IMR-90 (cell line): ENCODE data around the gene SETD2. TPM values are rescaled to one million over a fixed set of nuclear protein-coding genes. Genes with fewer than 3 reads are reported as not detected.

ENCODE experiments used
- ATAC-seq: fragments of 200-7000 bp; cut with Tn5 transposase; 2 replicates; pipeline ENCODE4 v1.9.1; 2020; ENCODE audit warnings: low read depth, mild to moderate bottlenecking, moderate library complexity
- BruUV-seq: library from RNA; stranded (reverse); fragments of 400-500 nt; replicated peaks from 2 replicates; lab custom pipeline; 2021; lab: Mats Ljungman, UMichigan
- CTCF ChIA-PET: fragments of 300-600 bp; formaldehyde crosslinking; extraction: SDS; loops from one replicate; lab custom pipeline; 2021; ENCODE audit warnings: antibody characterized with exemption; lab: Yijun Ruan, JAX
- POLR2A ChIA-PET: fragments of 300-600 bp; sonication (Branson Sonifier 250); formaldehyde crosslinking; loops from one replicate; lab custom pipeline; 2022; ENCODE audit warnings: antibody characterized with exemption; ENCODE audit not compliant: unreplicated experiment; lab: Charles Lee
- DNase-seq: peaks from one replicate; pipeline ENCODE4 v3.0.0; 2013
- H2AFZ ChIP-seq: replicated peaks from 2 replicates; pipeline ENCODE3; 2013; ENCODE audit warnings: low read length, mild to moderate bottlenecking; ENCODE audit not compliant: poor library complexity
- H2AK5ac ChIP-seq: 2 replicates; pipeline ENCODE4 v1.6.1; 2013; ENCODE audit warnings: low read depth, low read length, inconsistent platforms
- H2AK9ac ChIP-seq: replicated peaks from 2 replicates; pipeline ENCODE3; 2013; ENCODE audit warnings: mild to moderate bottlenecking, low read depth, low read length, moderate library complexity; ENCODE audit not compliant: poor library complexity
- H2BK120ac ChIP-seq: 2 replicates; pipeline ENCODE4 v1.6.1; 2013; ENCODE audit warnings: low read depth, low read length, inconsistent platforms
- H2BK15ac ChIP-seq: 3 replicates; pipeline ENCODE4 v1.6.1; 2013; ENCODE audit warnings: low read depth, low read length, inconsistent platforms
- H2BK20ac ChIP-seq: 2 replicates; pipeline ENCODE4 v1.6.1; 2013; ENCODE audit warnings: low read depth, mild to moderate bottlenecking, inconsistent platforms, low read length, moderate library complexity
- H2BK5ac ChIP-seq: 2 replicates; pipeline ENCODE4 v1.6.1; 2013; ENCODE audit warnings: mild to moderate bottlenecking, low read depth, low read length, inconsistent platforms; ENCODE audit not compliant: poor library complexity, severe bottlenecking
- H3K14ac ChIP-seq: replicated peaks from 2 replicates; pipeline ENCODE4 v1.6.1; 2013; ENCODE audit warnings: low read depth, low read length, inconsistent platforms
- H3K18ac ChIP-seq: 2 replicates; pipeline ENCODE4 v1.6.1; 2013; ENCODE audit warnings: low read depth, low read length, control low read depth
- H3K23ac ChIP-seq: 2 replicates; pipeline ENCODE4 v1.6.1; 2013; ENCODE audit warnings: low read depth, low read length, inconsistent platforms
- H3K27ac ChIP-seq: 2 replicates; pipeline ENCODE4 v1.5.1; 2013; ENCODE audit warnings: mild to moderate bottlenecking, control low read depth, low read length; ENCODE audit not compliant: insufficient read depth
- H3K27me3 ChIP-seq: 2 replicates; pipeline ENCODE4 v1.6.1; 2013; ENCODE audit warnings: low read length; ENCODE audit not compliant: control insufficient read depth, insufficient read depth
- H3K36me3 ChIP-seq: 2 replicates; pipeline ENCODE4 v1.6.1; 2013; ENCODE audit warnings: low read length, mixed read lengths; ENCODE audit not compliant: control insufficient read depth, insufficient read depth
- H3K4ac ChIP-seq: 2 replicates; pipeline ENCODE4 v1.6.1; 2013; ENCODE audit warnings: low read depth, low read length, inconsistent platforms
- H3K4me1 ChIP-seq: 2 replicates; pipeline ENCODE4 v1.6.1; 2013; ENCODE audit warnings: low read length, mixed read lengths; ENCODE audit not compliant: control insufficient read depth, insufficient read depth
- H3K4me2 ChIP-seq: 2 replicates; pipeline ENCODE4 v1.6.1; 2013; ENCODE audit warnings: low read depth, mild to moderate bottlenecking, control low read depth, low read length, moderate library complexity
- H3K4me3 ChIP-seq: 2 replicates; pipeline ENCODE4 v1.5.1; 2013; ENCODE audit warnings: low read depth, mild to moderate bottlenecking, control low read depth, low read length, moderate library complexity; ENCODE audit not compliant: insufficient read depth
- H3K56ac ChIP-seq: 2 replicates; pipeline ENCODE4 v1.6.1; 2013; ENCODE audit warnings: low read length, inconsistent platforms; ENCODE audit not compliant: insufficient read depth; ENCODE audit errors: extremely low read depth
- H3K79me1 ChIP-seq, 2 experiments: 2 replicates each; pipeline ENCODE4 v1.6.1; 2013; ENCODE audit warnings: low read length in 2 of 2, inconsistent platforms in 1 of 2, low read depth in 1 of 2
- H3K9ac ChIP-seq: 2 replicates; pipeline ENCODE4 v1.6.1; 2013; ENCODE audit warnings: low read depth, low read length, control low read depth
- H3K9me1 ChIP-seq: 2 replicates; pipeline ENCODE4 v1.6.1; 2013; ENCODE audit warnings: low read length, inconsistent platforms; ENCODE audit not compliant: insufficient read depth
- H3K9me3 ChIP-seq: 2 replicates; pipeline ENCODE4 v1.6.1; 2013; ENCODE audit warnings: low read length; ENCODE audit not compliant: control insufficient read depth, insufficient read depth
- H4K20me1 ChIP-seq: 2 replicates; pipeline ENCODE4 v1.6.1; 2013; ENCODE audit warnings: low read length, inconsistent platforms; ENCODE audit not compliant: insufficient read depth
- H4K5ac ChIP-seq: 2 replicates; pipeline ENCODE4 v1.6.1; 2013; ENCODE audit warnings: mild to moderate bottlenecking, low read depth, low read length, control low read depth
- H4K8ac ChIP-seq, 2 experiments: 2 replicates each; pipeline ENCODE4 v1.6.1; 2013; ENCODE audit warnings: low read depth in 2 of 2, low read length in 2 of 2, control low read depth in 1 of 2, inconsistent platforms in 1 of 2
- H4K91ac ChIP-seq: 2 replicates; pipeline ENCODE4 v1.6.1; 2013; ENCODE audit warnings: low read depth, low read length, inconsistent platforms; ENCODE audit not compliant: insufficient read depth
- BHLHE40 ChIP-seq: fragments of 150-350 bp; IDR thresholded peaks from 2 replicates; pipeline ENCODE4 v1.6.1; 2016; ENCODE audit warnings: mild to moderate bottlenecking, low read depth, low read length
- CEBPB ChIP-seq: IDR thresholded peaks from 2 replicates; pipeline ENCODE4 v1.6.1; 2012; ENCODE audit warnings: low read depth, low read length, improper control_type of control experiment
- CHD1 ChIP-seq: IDR thresholded peaks from 2 replicates; pipeline ENCODE4 v1.6.1; 2012; ENCODE audit warnings: low read depth, low read length, improper control_type of control experiment
- FOS ChIP-seq: fragments of 150-350 bp; IDR thresholded peaks from 2 replicates; pipeline ENCODE4 v1.6.1; 2016; ENCODE audit warnings: low read depth, low read length
- MAFK ChIP-seq: IDR thresholded peaks from 2 replicates; pipeline ENCODE4 v1.6.1; 2012; ENCODE audit warnings: low read depth, low read length, improper control_type of control experiment
- MAZ ChIP-seq: IDR thresholded peaks from 2 replicates; pipeline ENCODE4 v1.6.1; 2012; ENCODE audit warnings: low read depth, mild to moderate bottlenecking, low read length, improper control_type of control experiment, moderate library complexity, borderline replicate concordance
- MXI1 ChIP-seq: IDR thresholded peaks from 2 replicates; pipeline ENCODE4 v1.6.1; 2012; ENCODE audit warnings: low read depth, mild to moderate bottlenecking, low read length, moderate library complexity, borderline replicate concordance
- NFE2L2 ChIP-seq: fragments of 150-350 bp; IDR thresholded peaks from 2 replicates; pipeline ENCODE4 v1.6.1; 2016; ENCODE audit warnings: low read depth, mild to moderate bottlenecking, low read length
- POLR2A ChIP-seq: IDR thresholded peaks from 2 replicates; pipeline ENCODE4 v1.6.1; 2012; ENCODE audit warnings: mild to moderate bottlenecking, low read depth, low read length
- RAD21 ChIP-seq: IDR thresholded peaks from 2 replicates; pipeline ENCODE4 v1.6.1; 2012; ENCODE audit warnings: low read length, improper control_type of control experiment
- RCOR1 ChIP-seq: IDR thresholded peaks from 2 replicates; pipeline ENCODE4 v1.6.1; 2012; ENCODE audit warnings: mild to moderate bottlenecking, low read length, improper control_type of control experiment; ENCODE audit not compliant: insufficient replicate concordance
- RFX5 ChIP-seq: IDR thresholded peaks from 2 replicates; pipeline ENCODE4 v1.8.0; 2012; ENCODE audit warnings: low read depth, mild to moderate bottlenecking, low read length, moderate library complexity
- SMC3 ChIP-seq: fragments of 150-350 bp; IDR thresholded peaks from 2 replicates; pipeline ENCODE4 v1.6.1; 2016; ENCODE audit warnings: low read depth, mild to moderate bottlenecking, antibody characterized with exemption, low read length, moderate library complexity
- WGBS, 2 experiments: methylation state at CpG; one replicate each; pipeline versions ENCODE4 v1.1.5 to v1.1.7; 2013; ENCODE audit warnings: missing lambda C conversion rate in 2 of 2; ENCODE audit not compliant: insufficient read length in 1 of 2; ENCODE audit errors: extremely low coverage in 2 of 2; 5-methylcytosine and 5-hydroxymethylcytosine counted together
- dilution Hi-C: fragments of 300-500 bp; cut with HindIII; formaldehyde crosslinking; loops from one replicate; pipeline ENCODE4 v1.14.3; 2018; ENCODE audit warnings: low sequenced_read_pairs; ENCODE audit not compliant: unreplicated experiment
- in situ Hi-C: fragments of 300-500 bp; cut with MboI; formaldehyde crosslinking; loops from 3 replicates; pipeline ENCODE4 v1.14.3; 2019; ENCODE audit warnings: low sequenced_read_pairs, inconsistent platforms, mixed read lengths
- intact Hi-C: fragments of 100-400 bp; cut with micrococcal nuclease; formaldehyde crosslinking; loops from 2 replicates; pipeline ENCODE4 v1.10.0; 2022
- polyA plus RNA-seq, 3 experiments: library from polyadenylated mRNA; depleted of rRNA; stranded (reverse); fragments of >200 nt; gene quantifications; 2 replicates each; pipeline ENCODE4 v1.2.3, GENCODE V29; 2012; ENCODE audit warnings: low replicate concordance in 1 of 3
- total RNA-seq: library from RNA; depleted of rRNA; stranded (reverse); fragments of >200 nt; gene quantifications from 2 replicates; pipeline ENCODE4 v1.2.3, GENCODE V29; 2012
- TF ChIP-seq, protein P1 (sequence below): conservative IDR thresholded peaks from 2 replicates; pipeline ENCODE4 v1.5.1; 2012; ENCODE audit warnings: mild to moderate bottlenecking, low read depth, low read length, improper control_type of control experiment
- TF ChIP-seq, protein P2 (sequence below): fragments of 150-350 bp; IDR thresholded peaks from 2 replicates; pipeline ENCODE4 v1.6.1; 2017; ENCODE audit warnings: mild to moderate bottlenecking, antibody characterized with exemption, low read length, low read depth
- TF ChIP-seq, protein P3 (sequence below): fragments of 150-350 bp; IDR thresholded peaks from 2 replicates; pipeline ENCODE4 v1.6.1; 2016; ENCODE audit warnings: low read depth, mild to moderate bottlenecking, low read length, moderate library complexity, borderline replicate concordance

The SETD2 gene
- total and polyA plus RNA-seq, 2 of the 4 experiments (the other 2 are of a cell fraction): 18.3 to 20.1 TPM

DNA sequence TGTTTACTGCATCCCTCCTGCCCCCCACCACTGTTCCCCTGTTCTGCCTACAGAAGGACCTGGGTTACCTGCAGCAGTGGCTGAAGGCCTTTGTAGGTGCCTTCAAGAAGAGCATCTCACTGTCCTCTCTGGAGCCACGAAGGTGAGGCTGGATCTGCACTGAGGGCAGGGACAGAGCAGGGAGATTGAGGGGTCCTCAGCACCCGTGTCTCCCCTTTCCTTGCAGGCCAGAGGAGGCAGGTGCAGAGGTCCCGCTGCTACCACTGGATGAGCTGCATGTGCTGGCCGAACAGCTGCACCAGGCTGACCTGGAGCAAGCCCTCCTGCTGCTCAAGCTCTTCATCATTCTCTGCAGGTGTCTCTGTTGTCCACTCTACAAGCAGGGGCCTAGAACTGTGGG, 175.3 kb downstream of the SETD2 start:
- Histone ChIP-seq H2AK5ac (no peak overlapping the region), H3K4me3 (no peak overlapping the region), H3K23ac (no peak overlapping the region), H3K4me2 (no peak overlapping the region), H3K27me3 (no peaks in the 10 kb centered on the region), H3K79me1 (no peaks in the 10 kb centered on the region), H4K8ac (no peak overlapping the region), H4K20me1 (no peaks in the 10 kb centered on the region), H2BK120ac (no peak overlapping the region), H3K9ac (no peak overlapping the region), H3K18ac (no peak overlapping the region), H3K4ac (no peak overlapping the region), H4K5ac (no peak overlapping the region), H2BK15ac (no peak overlapping the region), H3K27ac (no peak overlapping the region), H4K91ac (no peak overlapping the region), H3K36me3 (no peaks in the 10 kb centered on the region; the same call in 1 of the 2 replicates), H3K56ac (no peak overlapping the region), H3K4me1 (no peaks in the 10 kb centered on the region), H3K14ac (no peak overlapping the region), H2AK9ac (peak overlapping the region; percentile 53), H2BK5ac (no peak overlapping the region), H3K9me1 (peaks cover 5% of the 10 kb centered on the region), H2AFZ (no peak overlapping the region), H3K9me3 (no peaks in the 10 kb centered on the region), H2BK20ac (no peak overlapping the region)
- TF ChIP-seq RCOR1 (no peak), MXI1 (no peak), RFX5 (no peak), RAD21 (no peak), CEBPB (no peak), FOS (no peak), MAFK (no peak), POLR2A (no peak), SMC3 (no peak), MAZ (no peak), CHD1 (no peak), NFE2L2 (no peak), BHLHE40 (no peak)
- TF ChIP-seq, protein P1, sequence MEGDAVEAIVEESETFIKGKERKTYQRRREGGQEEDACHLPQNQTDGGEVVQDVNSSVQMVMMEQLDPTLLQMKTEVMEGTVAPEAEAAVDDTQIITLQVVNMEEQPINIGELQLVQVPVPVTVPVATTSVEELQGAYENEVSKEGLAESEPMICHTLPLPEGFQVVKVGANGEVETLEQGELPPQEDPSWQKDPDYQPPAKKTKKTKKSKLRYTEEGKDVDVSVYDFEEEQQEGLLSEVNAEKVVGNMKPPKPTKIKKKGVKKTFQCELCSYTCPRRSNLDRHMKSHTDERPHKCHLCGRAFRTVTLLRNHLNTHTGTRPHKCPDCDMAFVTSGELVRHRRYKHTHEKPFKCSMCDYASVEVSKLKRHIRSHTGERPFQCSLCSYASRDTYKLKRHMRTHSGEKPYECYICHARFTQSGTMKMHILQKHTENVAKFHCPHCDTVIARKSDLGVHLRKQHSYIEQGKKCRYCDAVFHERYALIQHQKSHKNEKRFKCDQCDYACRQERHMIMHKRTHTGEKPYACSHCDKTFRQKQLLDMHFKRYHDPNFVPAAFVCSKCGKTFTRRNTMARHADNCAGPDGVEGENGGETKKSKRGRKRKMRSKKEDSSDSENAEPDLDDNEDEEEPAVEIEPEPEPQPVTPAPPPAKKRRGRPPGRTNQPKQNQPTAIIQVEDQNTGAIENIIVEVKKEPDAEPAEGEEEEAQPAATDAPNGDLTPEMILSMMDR: no peak
- TF ChIP-seq, protein P2, sequence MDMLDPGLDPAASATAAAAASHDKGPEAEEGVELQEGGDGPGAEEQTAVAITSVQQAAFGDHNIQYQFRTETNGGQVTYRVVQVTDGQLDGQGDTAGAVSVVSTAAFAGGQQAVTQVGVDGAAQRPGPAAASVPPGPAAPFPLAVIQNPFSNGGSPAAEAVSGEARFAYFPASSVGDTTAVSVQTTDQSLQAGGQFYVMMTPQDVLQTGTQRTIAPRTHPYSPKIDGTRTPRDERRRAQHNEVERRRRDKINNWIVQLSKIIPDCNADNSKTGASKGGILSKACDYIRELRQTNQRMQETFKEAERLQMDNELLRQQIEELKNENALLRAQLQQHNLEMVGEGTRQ: no peak
- TF ChIP-seq, protein P3, sequence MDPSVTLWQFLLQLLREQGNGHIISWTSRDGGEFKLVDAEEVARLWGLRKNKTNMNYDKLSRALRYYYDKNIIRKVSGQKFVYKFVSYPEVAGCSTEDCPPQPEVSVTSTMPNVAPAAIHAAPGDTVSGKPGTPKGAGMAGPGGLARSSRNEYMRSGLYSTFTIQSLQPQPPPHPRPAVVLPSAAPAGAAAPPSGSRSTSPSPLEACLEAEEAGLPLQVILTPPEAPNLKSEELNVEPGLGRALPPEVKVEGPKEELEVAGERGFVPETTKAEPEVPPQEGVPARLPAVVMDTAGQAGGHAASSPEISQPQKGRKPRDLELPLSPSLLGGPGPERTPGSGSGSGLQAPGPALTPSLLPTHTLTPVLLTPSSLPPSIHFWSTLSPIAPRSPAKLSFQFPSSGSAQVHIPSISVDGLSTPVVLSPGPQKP: no peak
- POLR2A ChIA-PET: no interaction called here
- no peak for ATAC-seq
- DNase-seq: no peak
- intact Hi-C loops (no loop called here), in situ Hi-C loops (no loop called here), dilution Hi-C loops (no loop called here)
- CTCF ChIA-PET: no interaction called here
- no TSS peak for BruUV-seq
- no CpG with 5 or more reads among the region's 4 CpGs for WGBS, 2 experiments
